ENCODE measurements around the gene USP32. TPM values are rescaled to one million over a fixed set of nuclear protein-coding genes. Genes with fewer than 3 reads are reported as not detected.
A peak's percentile ranks its signal among the peaks of the same experiment; 100 is the strongest.
"Not testable (repeated sequence)": the region's sequence is repeated elsewhere in the genome, so short reads cannot be mapped to it uniquely, and the experiment has no call there.

The USP32 gene
- total RNA-seq, 2 experiments from 2014 or later = 26.5 TPM

DNA sequence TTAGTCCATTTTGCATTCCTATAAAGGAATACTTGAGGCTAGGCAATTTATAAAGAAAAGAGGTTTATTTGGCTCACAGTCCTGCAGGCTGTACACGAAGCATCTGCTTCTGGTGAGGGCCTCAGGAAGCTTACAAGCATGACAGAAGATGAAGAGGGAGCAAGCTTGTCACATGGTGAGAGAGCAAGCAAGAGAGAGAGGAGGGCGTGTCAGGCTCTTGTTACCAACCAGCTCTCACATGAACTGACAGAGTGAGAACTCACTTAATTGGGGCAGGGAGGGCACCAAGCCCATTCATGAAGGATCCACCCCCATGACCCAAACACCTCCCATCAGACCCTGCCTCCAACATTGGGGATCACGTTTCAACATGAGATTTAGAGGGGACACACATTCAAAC, 31.9 kb upstream of the USP32 start:
- DNase-seq = peak; percentile 4
- TF ChIP-seq, protein P1, sequence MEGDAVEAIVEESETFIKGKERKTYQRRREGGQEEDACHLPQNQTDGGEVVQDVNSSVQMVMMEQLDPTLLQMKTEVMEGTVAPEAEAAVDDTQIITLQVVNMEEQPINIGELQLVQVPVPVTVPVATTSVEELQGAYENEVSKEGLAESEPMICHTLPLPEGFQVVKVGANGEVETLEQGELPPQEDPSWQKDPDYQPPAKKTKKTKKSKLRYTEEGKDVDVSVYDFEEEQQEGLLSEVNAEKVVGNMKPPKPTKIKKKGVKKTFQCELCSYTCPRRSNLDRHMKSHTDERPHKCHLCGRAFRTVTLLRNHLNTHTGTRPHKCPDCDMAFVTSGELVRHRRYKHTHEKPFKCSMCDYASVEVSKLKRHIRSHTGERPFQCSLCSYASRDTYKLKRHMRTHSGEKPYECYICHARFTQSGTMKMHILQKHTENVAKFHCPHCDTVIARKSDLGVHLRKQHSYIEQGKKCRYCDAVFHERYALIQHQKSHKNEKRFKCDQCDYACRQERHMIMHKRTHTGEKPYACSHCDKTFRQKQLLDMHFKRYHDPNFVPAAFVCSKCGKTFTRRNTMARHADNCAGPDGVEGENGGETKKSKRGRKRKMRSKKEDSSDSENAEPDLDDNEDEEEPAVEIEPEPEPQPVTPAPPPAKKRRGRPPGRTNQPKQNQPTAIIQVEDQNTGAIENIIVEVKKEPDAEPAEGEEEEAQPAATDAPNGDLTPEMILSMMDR (IDR thresholded peaks at IDR 0.05) = no peak
- no peak for ATAC-seq
- ChIA-PET POLR2A (interaction anchor here (0.9 to 1.1 kb wide), 2 partner anchors 13 to 281 kb away, joined by 3 read pairs; no protein-coding TSS in a partner anchor), CTCF (interaction anchor here (1.4 to 2.1 kb wide), 2 partner anchors 12 to 214 kb away, joined by 4 to 5 read pairs; no protein-coding TSS in a partner anchor)
- no peaks in the 10 kb centered on the region for H3K36me3 Mint-ChIP-seq (ENCODE audit: low read depth)
- no peak overlapping the region for H3K27ac Mint-ChIP-seq
- H3K4me3 Mint-ChIP-seq = no peak overlapping the region
- H3K4me1 Mint-ChIP-seq (ENCODE audit: low read depth) = peaks cover 4% of the 10 kb centered on the region
- H3K9me3 Mint-ChIP-seq = no peaks in the 10 kb centered on the region
- H3K27me3 Mint-ChIP-seq = no peaks in the 10 kb centered on the region
- intact Hi-C loops (cut with micrococcal nuclease) = no loop called here

DNA sequence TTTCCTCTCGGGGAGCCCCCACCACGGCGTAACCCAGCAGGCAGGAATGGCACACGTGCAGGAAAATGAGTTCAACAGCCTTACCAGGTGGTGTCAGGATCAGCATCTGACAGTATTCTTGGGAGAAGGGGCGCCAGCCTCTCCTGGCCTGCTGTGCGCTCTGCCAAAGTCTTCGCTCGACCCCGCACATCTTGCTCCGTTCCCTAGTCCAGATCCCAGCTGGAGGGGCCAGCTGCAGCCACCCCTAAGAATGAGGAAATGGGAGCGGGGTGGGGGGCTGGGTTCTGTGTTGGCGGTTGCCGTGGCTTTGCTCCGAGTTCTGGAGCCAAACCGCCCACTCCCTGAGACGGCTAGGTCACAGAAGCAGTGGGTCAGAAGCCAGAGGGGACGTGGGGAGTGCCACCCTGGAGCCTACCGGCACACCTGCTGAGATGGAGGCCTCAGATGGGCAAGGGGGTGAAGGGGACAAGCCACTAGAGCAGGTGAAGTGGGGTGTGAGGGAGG, 30.3 kb upstream of the USP32 start, which contains the start of gene CHCT1:
Gene CHCT1 (plus strand): TSS at position 328 of the 504 bp plus-strand sequence. CDS start 104 bp downstream, at position 432.
- Mint-ChIP-seq H3K36me3 (ENCODE audit: low read depth) (no peaks in the 10 kb centered on the region), H3K4me1 (ENCODE audit: low read depth) (peaks cover 4% of the 10 kb centered on the region), H3K27me3 (no peaks in the 10 kb centered on the region), H3K4me3 (peak within 1 kb of the TSS; percentile 69), H3K27ac (peak within 1 kb of the TSS; percentile 83), H3K9me3 (no peaks in the 10 kb centered on the region)
- TF ChIP-seq, protein P1 (IDR thresholded peaks at IDR 0.05) = no peak
- POLR2A ChIA-PET = no interaction called here
- CTCF ChIA-PET = interaction anchor here (1.7 kb wide), 1 partner anchor 54 kb away, joined by 8 read pairs; no protein-coding TSS in a partner anchor
- ATAC-seq (no peak), DNase-seq (no peak)
- intact Hi-C loops (cut with micrococcal nuclease) = no loop called here

DNA sequence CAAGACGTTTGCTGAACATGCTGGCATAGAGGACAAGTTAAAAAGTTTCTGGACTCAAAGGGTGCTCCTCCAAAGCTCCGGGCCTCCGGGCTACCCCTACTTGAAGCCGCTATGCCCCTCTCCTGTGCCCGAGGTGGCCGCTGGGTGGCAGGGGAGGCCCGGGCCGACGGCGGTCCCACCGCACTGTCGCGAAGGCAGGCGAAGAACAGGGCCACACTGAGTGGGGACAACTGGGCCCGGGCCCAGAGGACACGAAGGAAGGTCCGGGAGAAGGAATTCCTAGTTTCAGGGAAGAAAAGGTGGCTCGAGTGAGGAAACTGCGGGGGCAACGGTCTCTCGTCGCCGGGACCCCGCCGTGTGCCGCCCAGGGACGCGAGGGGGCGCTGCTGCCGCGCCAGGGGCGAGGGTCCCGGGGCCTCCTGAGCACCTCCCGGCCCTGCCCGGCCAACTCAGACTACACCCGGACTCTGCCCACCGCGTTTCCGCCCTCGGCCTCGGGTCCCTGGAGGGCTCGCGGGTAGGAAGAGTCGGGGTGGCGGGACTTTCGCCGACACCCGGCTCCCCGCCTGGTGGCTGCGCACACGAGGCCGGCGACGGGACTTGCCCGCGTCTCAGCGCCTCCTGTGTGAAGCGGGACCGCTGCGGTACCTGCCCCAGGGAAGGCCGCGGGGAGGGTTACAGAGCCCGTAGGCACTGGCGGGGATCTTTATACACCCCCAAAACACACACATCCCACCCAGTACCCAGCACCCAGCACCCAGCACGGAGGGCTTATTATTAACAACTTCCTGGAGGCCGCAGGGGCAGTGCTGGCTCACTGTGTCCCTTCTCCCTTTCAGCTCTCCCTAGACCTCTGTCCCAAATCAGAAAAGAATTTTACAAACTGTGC, 29.6 kb upstream of the USP32 start:
- ATAC-seq = peak; percentile 98
- ChIA-PET POLR2A (no interaction called here), CTCF (interaction anchor here (0.5 to 1.7 kb wide), 19 partner anchors 12 to 341 kb away, joined by 3 to 9 read pairs (median 4); no protein-coding TSS in a partner anchor)
- Mint-ChIP-seq H3K4me3 (peak overlapping the region; percentile 69), H3K27ac (peak overlapping the region; percentile 83), H3K36me3 (ENCODE audit: low read depth) (no peaks in the 10 kb centered on the region), H3K9me3 (no peaks in the 10 kb centered on the region), H3K4me1 (ENCODE audit: low read depth) (peaks cover 4% of the 10 kb centered on the region), H3K27me3 (no peaks in the 10 kb centered on the region)
- intact Hi-C loops (cut with micrococcal nuclease) = no loop called here
- TF ChIP-seq, protein P1 (IDR thresholded peaks at IDR 0.05) = peak; percentile 100
- peak; percentile 85 for DNase-seq

DNA sequence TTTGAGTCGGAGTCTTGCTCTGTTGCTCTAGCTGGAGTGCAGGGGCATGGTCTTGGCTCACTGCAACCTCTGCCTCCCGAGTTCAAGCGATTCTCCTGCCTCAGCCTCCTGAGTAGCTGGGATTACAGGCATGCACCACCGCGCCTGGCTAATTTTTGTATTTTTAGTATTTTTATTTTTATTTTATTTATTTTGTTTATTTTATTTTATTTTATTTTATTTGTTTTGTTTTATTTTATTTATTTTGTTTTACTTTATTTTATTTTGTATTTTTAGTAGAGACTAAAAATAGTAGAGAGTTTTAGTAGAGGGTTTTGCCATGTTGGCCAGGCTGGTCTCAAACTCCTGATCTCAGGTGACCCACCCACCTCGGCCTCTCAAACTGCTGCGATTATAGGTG, 27.9 kb upstream of the USP32 start:
- H3K4me3 Mint-ChIP-seq; ATAC-seq; H3K36me3 Mint-ChIP-seq (ENCODE audit: low read depth); H3K27ac Mint-ChIP-seq; H3K9me3 Mint-ChIP-seq; POLR2A ChIA-PET; DNase-seq; H3K4me1 Mint-ChIP-seq (ENCODE audit: low read depth); intact Hi-C loops (cut with micrococcal nuclease); H3K27me3 Mint-ChIP-seq: not testable (repeated sequence)
- CTCF ChIA-PET = interaction anchor here (0.9 kb wide), 1 partner anchor 188 kb away, joined by 3 read pairs; no protein-coding TSS in a partner anchor

DNA sequence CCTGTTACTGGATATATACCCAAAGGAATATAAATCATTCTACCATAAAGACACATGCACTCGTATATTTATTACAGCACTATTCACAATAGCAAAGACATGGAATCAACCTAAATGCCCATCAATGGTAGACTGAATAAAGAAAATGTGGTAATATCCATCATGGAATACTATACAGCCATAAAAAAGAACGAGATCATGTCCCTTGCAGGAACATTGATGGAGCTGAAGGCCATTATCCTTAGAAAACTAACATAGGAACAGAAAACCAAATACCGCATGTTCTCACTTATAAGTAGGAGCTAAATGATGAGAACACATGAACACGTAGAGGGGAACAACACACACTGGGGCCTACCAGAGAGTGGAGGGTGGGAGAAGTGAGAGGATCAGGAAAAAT, 27.1 kb upstream of the USP32 start:
- ATAC-seq; H3K4me3 Mint-ChIP-seq; POLR2A ChIA-PET; H3K27ac Mint-ChIP-seq; H3K4me1 Mint-ChIP-seq (ENCODE audit: low read depth); H3K36me3 Mint-ChIP-seq (ENCODE audit: low read depth); H3K27me3 Mint-ChIP-seq; CTCF ChIA-PET; DNase-seq; H3K9me3 Mint-ChIP-seq; intact Hi-C loops (cut with micrococcal nuclease): not testable (repeated sequence)

All from activated CD8-positive, alpha-beta T cell treated with anti-CD3 and anti-CD28 coated beads for 36 hours (primary cell).